GM19043 (cell line): ENCODE data around the gene NHSL2.
"Not testable (repeated sequence)": the region's sequence is repeated elsewhere in the genome, so short reads cannot be mapped to it uniquely, and the experiment has no call there.

ENCODE experiments used
- ATAC-seq: cut with Tn5 transposase; IDR thresholded peaks from one replicate; pipeline ENCODE4 v1.9.1; 2021; ENCODE audit warnings: low read depth; ENCODE audit not compliant: unreplicated experiment

Gene NHSL2

DNA sequence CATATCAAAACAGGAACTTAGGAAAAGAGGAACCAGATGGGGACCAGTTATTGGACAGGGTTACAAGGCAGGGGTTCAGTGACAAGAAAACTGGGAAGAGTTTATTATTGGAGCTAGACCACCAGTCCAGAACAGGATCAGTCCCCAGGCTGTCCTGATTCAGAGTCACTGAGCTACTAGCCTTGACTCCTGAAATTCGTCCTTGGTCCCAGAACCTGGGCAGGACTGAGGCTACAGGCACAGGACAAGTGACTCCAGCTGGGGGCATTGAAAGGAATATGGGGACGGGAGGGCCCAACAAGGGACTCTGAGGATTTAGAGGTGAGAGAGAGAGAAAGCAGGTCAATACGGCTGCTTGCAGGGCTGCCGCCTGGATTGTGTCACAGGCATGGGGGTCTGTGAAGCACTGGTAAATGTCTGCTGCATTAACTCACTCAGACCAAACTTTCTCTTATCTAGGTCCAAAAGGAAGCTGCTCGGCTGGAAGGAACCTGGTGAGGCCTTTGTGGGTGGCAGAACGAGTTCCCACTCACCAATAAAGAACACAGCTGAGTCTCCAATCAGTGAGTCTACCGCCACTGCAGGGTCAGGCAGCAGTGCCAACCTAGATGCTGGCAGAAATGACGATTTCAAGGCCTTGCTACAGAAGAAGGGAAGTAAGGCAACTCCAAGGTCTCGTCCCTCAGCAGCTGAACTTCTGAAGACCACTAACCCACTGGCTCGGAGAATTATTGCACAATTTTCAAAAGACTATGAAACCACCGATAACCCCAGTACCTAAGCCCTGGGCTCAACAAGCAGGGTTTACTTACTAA, 232.4 kb downstream of the NHSL2 start:
- no peak for ATAC-seq

- ATAC-seq: no peak
Observed at GRCh38 chrX:72143609-72143907, 232.9 kb downstream of the NHSL2 start.

DNA sequence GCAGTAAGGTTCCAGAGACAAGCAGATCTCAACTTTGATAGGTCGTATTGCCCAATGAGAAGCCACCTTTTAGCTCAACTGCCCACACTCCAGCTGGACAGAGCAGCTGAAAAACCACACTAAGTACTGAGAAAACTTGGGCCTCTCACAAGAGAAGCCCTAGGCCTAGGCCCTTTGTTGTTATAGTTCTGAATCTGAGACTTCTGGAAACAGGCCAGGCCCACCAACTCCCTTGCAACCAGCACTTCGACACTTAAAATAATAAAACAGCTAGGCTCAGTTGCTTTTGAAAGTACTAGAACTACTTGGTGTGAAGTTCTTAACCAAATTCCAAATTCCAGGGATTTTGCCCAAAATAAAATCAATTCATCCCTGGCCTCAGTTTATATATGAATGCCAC, 234.5 kb downstream of the NHSL2 start:
- no peak for ATAC-seq

- ATAC-seq: no peak
Observed at GRCh38 chrX:72146527-72146926, 235.9 kb downstream of the NHSL2 start.

DNA sequence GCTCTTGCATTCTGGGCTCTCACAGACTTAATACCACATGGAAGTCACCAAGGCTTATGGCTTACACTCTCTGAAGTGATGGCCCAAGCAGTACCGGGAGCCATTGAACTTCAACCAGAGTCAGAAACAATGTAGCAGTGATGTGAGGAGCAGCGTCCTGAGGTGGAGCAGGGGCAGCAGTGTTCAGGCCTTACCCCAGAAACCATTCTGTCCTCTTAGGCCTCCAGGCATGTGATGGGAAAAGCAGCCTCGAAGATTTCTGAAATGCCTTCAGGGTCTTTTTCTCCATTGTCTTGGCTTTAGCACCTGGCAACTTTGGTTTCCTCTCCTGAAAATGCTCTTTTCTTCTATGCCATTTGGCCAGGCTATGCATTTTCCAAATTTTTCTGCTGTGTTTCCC, 248.1 kb downstream of the NHSL2 start:
- no peak for ATAC-seq

- no peak for ATAC-seq
Observed at GRCh38 chrX:72159769-72160168, 249.1 kb downstream of the NHSL2 start.

DNA sequence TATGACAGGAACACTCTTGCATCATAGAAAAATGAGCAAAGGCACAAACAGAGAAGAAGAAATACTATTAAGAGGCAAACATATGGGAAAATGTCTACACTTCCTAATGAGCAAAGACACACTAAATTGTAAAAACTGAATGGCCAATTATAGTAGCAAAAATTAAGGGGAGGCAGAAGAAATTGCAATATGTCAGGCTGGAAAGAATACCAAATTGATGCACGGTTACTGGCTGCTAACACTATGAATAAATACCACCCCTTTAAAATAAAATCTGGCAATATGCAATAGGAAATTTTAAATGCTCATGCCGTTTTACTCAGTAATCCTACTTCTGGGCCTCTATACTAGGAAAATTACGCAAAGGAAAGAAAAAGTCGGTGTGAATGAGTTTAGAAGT, 254.9 kb downstream of the NHSL2 start:
- no peak for ATAC-seq

DNA sequence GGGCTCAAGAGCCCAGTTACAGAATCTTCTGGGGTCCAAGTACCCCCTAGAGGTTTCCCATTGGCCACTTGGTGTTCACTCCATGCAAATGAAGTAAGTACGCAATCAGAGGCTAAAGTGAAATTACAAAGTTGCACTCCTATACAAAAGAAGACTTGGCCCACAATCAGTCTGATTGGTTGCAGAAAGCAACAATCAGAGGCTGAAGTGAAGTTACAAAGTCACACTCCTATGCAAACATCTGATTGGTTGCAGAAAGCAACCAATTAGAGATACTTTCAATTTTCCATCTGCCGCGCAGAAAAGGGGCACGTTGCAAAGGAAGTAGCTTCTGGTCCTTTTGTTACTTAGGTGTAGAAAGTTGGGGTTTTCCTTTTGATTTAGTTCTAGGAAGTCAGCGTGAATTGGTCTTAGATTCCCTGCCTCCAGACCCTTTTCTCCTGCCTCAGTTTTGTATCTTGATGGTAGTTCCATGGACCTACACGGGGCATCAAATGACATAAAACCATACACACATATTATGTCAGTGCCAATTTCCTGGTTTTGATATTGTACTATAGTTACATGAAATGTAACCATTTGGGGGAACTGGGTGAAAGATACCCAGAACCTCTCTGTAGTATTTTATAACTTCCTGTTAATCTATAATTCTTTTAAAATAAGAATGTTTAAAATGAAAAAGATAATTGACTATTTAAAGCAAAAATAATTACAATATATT, 258.5 kb downstream of the NHSL2 start:
- ATAC-seq: no peak

- ATAC-seq: not testable (repeated sequence)
Observed at GRCh38 chrX:72176289-72176688, 265.6 kb downstream of the NHSL2 start.

DNA sequence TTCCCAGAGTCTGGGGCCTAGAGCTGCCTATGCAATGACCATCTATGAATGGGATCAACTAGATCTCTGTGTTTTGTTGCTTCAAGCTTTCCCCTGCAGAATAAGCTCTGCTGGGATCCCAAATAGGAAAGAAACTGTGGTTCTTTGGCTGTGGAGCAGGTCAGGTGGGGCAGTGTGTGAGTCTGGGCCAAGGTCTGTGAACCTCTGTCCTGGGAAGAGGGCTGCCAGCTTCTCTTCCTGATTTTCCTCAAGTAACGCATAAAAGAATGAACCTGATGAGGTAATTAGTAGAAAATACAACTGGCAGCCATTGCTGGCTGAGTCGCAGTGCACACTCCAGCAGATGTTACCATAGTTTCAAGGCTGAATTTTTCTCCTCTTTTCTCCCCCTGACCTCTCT, 266.3 kb downstream of the NHSL2 start:
- no peak for ATAC-seq

DNA sequence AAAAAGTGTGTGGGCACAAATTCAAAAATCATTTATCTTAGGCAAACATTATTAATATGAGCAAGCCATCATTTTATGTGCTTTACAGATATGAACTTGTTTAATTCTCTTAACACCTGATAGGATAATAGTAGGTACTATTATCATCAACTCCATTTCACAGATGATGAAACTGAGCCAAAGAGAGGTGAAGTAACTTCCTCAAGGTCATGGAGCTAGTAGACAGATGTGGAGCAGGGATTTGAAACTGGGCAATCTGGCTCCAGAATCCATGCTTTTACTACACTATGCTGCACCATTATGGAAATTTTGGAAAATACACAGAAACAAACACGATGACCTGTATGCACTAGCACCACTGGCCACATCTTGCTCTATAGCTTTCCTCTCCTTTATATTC, 269.9 kb downstream of the NHSL2 start:
- no peak for ATAC-seq

DNA sequence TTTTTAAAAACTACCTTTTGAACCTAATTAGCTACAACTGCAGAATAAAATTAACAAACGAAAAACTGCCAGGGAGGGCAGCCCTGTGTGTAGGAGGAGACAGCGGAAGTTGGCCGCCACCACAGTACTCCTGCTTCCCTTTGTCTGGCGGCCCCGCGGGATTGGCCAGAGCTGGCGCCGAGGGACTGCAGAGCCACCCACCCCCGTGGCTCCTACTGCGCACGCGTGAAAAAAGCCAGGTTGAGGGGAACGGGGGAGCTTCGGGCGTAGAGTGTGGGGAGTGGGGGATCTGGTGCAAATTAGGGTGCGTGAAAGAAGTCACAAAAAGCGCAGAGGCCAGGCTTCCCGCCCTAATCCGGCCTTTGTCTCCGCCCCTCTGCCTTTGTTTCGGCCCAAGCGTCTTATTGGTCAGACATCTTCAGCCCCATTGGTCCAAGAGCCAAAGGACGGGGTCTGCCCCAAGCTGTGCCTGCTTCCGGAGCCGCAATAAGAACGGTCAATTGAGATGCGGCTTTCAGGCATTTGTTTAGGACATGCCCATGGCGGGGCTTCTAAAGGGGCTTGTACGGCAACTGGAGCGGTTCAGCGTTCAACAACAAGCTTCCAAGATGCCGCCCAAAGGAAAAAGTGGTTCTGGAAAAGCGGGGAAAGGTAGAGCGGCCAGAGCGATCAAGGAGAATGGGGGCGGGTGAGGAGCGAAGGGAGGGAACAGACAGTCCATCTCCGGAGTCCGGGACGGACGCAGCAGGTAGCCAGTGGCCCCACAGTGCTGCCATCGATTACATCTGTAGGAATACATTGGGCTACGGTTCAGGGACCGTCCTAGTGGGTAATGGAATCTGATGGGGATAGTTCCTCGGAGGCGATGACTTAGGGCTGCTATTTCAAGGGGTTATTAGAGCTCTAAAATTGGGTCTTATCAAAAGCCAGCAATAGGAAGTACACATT, 270.8 kb downstream of the NHSL2 start, which contains the start of gene PIN4:
Gene PIN4, plus strand, starts transcription at position 580 of the 948 bp plus-strand sequence. Its CDS starts 29 bp downstream, at position 609.
- ATAC-seq: peak; percentile 92

GRCh38 chrX:72182924-72183323, 272.3 kb downstream of the NHSL2 start:
- no peak for ATAC-seq

DNA sequence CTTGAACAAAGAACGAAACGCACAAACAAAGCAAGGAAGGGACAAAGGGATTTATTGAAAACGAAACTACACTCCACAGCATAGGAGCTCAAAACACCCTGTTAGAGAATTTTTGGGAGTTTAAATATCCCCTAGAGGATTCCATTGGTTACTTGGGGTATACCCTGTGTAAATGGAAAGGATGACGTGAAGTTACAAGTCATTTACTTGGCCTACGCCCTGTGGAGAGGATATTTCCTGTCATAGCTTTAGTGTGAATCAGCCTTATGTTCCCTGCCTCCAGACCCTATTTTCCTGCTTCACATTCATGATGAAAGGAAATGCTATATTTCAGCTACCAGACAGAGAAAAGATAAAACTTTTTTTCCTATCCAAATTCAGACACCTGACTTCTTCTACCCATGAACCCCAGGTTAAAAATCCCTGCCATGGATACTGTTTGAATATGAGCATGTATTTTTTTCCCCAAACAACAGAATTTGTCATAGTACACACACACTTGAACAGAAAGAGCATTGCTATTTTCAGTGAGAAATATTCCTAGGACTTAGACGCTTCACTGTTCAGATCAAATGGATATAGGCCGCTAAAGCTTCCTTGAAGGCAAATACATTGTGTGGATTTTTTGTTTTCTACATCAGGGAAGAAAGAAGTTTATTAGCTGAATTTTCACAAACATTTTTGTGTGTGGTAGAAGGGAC, 291.3 kb downstream of the NHSL2 start:
- no peak for ATAC-seq
